ENCODE data around the gene ACOT11. TPM values are rescaled to one million over a fixed set of nuclear protein-coding genes. Genes with fewer than 3 reads are reported as not detected.

The ACOT11 gene
- total and polyA plus RNA-seq, 2 experiments from 2014 or later, result 13.8 to 20.0 TPM

DNA sequence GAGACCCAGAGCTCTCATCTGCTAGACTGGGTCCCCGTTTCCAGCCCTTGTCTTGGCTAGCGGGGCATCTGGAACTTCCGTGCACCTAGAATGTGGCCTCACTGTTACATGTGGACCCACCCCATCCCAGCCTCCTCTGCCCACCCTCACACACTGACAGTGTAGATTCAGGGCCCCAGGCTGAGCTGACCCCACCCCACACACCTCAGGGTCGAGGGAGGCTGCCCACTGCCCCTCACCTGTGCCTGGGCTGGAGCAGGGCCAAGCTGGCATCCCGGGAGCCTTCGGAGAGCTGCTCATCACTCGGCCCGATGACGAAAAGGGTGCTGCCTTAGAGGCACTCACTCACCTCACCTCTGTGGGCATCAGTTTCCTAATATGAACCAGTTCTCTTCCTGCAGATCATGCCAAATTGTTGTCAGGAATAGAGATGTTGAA, 11.1 kb downstream of the ACOT11 start:
- H3K9me3 ChIP-seq (ENCODE audit: low read depth), result peaks cover 5% of the 10 kb centered on the region
- H3K79me2 ChIP-seq, result no peaks in the 10 kb centered on the region
- DNase-seq (ENCODE audit: low spot score), result peak; percentile 1
- H2AFZ ChIP-seq, result no peak overlapping the region
- H3K27ac ChIP-seq, result no peak overlapping the region
- no peak overlapping the region for H3K4me3 ChIP-seq
- 92% methylated on average over 9 of the region's 9 CpGs for WGBS (ENCODE audit: low lambda C conversion rate, missing lambda C conversion rate)
- TF ChIP-seq, protein P1, sequence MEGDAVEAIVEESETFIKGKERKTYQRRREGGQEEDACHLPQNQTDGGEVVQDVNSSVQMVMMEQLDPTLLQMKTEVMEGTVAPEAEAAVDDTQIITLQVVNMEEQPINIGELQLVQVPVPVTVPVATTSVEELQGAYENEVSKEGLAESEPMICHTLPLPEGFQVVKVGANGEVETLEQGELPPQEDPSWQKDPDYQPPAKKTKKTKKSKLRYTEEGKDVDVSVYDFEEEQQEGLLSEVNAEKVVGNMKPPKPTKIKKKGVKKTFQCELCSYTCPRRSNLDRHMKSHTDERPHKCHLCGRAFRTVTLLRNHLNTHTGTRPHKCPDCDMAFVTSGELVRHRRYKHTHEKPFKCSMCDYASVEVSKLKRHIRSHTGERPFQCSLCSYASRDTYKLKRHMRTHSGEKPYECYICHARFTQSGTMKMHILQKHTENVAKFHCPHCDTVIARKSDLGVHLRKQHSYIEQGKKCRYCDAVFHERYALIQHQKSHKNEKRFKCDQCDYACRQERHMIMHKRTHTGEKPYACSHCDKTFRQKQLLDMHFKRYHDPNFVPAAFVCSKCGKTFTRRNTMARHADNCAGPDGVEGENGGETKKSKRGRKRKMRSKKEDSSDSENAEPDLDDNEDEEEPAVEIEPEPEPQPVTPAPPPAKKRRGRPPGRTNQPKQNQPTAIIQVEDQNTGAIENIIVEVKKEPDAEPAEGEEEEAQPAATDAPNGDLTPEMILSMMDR (IDR thresholded peaks at IDR 0.05; ENCODE audit: poor library complexity), result no peak
- TF ChIP-seq EZH2phosphoT487 (IDR thresholded peaks at IDR 0.05; ENCODE audit: low read depth, severe bottlenecking, unreplicated experiment), result no peak
- TF ChIP-seq EZH2 (IDR thresholded peaks at IDR 0.05; ENCODE audit: borderline replicate concordance), result no peak
- H3K4me1 ChIP-seq (ENCODE audit: insufficient read depth), result no peaks in the 10 kb centered on the region
- H3K9me2 ChIP-seq (replicated peaks; ENCODE audit: insufficient read depth), result no peaks in the 10 kb centered on the region
- no peaks in the 10 kb centered on the region for H4K20me1 ChIP-seq (ENCODE audit: insufficient read depth, poor library complexity, severe bottlenecking)
- no peaks in the 10 kb centered on the region for H3K27me3 ChIP-seq
- H3K4me2 ChIP-seq, result no peak overlapping the region
- no peaks in the 10 kb centered on the region for H3K36me3 ChIP-seq (replicated peaks; ENCODE audit: insufficient read depth, low read depth)

DNA sequence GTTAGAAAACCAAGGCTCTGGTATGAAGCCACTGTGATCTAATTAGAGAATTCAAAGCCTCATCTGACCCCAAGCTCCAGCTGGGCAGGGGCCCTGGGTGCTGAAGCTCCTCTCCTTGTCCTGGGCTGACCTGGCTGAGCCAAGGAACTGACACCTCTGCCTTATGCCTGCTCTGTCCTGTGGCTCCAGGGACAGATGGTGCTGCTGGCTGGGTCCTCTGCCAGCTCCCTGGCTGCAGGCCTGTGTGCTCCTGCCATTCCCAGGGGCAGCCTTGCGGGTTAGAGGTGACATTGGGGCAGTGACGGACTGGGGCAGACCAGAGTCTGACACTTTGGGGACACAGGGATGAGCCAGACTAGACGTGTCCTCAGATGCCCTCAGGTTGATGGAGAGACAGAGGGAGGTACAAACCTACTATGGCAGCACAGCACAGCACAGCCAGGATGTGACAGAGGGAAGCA, 11.8 kb downstream of the ACOT11 start:
- no peak for TF ChIP-seq EZH2 (IDR thresholded peaks at IDR 0.05; ENCODE audit: borderline replicate concordance)
- no peak for TF ChIP-seq EZH2phosphoT487 (IDR thresholded peaks at IDR 0.05; ENCODE audit: low read depth, severe bottlenecking, unreplicated experiment)
- TF ChIP-seq, protein P1 (IDR thresholded peaks at IDR 0.05; ENCODE audit: poor library complexity), result no peak
- Histone ChIP-seq H3K4me2 (no peak overlapping the region), H3K4me1 (ENCODE audit: insufficient read depth) (no peaks in the 10 kb centered on the region), H3K4me3 (no peak overlapping the region), H4K20me1 (ENCODE audit: insufficient read depth, poor library complexity, severe bottlenecking) (no peaks in the 10 kb centered on the region), H3K27me3 (no peaks in the 10 kb centered on the region), H3K9me3 (ENCODE audit: low read depth) (peaks cover 5% of the 10 kb centered on the region), H3K9me2 (replicated peaks; ENCODE audit: insufficient read depth) (no peaks in the 10 kb centered on the region), H3K79me2 (no peaks in the 10 kb centered on the region), H3K27ac (no peak overlapping the region), H3K36me3 (replicated peaks; ENCODE audit: insufficient read depth, low read depth) (no peaks in the 10 kb centered on the region), H2AFZ (no peak overlapping the region)
- 96% methylated on average over 3 of the region's 3 CpGs for WGBS (ENCODE audit: low lambda C conversion rate, missing lambda C conversion rate)
- DNase-seq (ENCODE audit: low spot score), result peak; percentile 2

DNA sequence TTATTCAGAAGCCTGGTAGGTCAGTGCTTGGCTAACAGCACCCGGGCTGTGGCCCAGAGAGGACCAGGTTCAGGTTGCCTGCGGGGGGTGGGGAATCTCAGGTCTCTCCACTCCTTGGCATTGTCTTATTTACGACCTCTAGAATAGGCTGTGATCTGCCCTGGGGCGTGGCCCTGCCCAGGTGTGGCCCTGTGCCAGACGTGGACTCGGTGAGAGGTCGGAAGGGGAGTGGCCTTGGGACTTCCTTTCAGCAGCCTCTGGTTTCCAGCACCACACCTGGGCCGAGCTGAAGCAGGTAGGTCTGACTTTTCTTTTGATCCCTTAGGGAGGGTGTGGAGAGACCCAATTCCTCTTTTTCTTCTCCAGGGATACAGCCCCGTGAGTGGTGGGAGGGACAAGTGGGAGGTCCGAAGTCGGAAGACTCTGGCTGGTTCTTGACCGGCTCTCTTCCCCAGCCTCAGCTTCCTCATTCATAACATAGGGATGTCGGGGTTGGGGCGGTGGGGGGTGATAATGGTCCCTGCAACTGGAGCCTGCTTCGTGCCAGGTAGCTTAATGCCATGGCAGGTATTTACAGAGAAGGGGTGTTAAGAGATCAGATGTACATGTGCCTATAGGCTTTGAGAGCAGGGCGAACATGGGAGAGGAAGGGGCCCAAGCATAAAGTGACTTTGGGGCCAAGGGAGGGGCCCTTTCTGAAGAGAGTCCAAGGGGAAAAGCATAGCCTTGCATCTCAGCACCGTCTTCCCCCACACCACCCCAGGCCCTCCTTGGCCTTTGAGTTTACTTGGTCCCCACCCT, 16.5 kb downstream of the ACOT11 start:
- TF ChIP-seq EZH2phosphoT487 (IDR thresholded peaks at IDR 0.05; ENCODE audit: low read depth, severe bottlenecking, unreplicated experiment), result no peak
- TF ChIP-seq EZH2 (IDR thresholded peaks at IDR 0.05; ENCODE audit: borderline replicate concordance), result no peak
- TF ChIP-seq, protein P1 (IDR thresholded peaks at IDR 0.05; ENCODE audit: poor library complexity), result no peak
- Histone ChIP-seq H3K4me3 (no peak overlapping the region), H3K9me2 (replicated peaks; ENCODE audit: insufficient read depth) (no peaks in the 10 kb centered on the region), H3K27ac (peak overlapping the region; percentile 95), H3K27me3 (no peaks in the 10 kb centered on the region), H3K4me2 (peak overlapping the region; percentile 68), H3K9me3 (ENCODE audit: low read depth) (no peaks in the 10 kb centered on the region), H3K4me1 (ENCODE audit: insufficient read depth) (peaks cover 16% of the 10 kb centered on the region), H4K20me1 (ENCODE audit: insufficient read depth, poor library complexity, severe bottlenecking) (no peaks in the 10 kb centered on the region), H3K79me2 (no peaks in the 10 kb centered on the region), H2AFZ (no peak overlapping the region), H3K36me3 (replicated peaks; ENCODE audit: insufficient read depth, low read depth) (no peaks in the 10 kb centered on the region)
- WGBS (ENCODE audit: low lambda C conversion rate, missing lambda C conversion rate), result 70% methylated on average over 17 of the region's 17 CpGs
- DNase-seq (ENCODE audit: low spot score), result peak; percentile 84
